Measurements from ENCODE around the gene EZH1.

Gene EZH1

DNA sequence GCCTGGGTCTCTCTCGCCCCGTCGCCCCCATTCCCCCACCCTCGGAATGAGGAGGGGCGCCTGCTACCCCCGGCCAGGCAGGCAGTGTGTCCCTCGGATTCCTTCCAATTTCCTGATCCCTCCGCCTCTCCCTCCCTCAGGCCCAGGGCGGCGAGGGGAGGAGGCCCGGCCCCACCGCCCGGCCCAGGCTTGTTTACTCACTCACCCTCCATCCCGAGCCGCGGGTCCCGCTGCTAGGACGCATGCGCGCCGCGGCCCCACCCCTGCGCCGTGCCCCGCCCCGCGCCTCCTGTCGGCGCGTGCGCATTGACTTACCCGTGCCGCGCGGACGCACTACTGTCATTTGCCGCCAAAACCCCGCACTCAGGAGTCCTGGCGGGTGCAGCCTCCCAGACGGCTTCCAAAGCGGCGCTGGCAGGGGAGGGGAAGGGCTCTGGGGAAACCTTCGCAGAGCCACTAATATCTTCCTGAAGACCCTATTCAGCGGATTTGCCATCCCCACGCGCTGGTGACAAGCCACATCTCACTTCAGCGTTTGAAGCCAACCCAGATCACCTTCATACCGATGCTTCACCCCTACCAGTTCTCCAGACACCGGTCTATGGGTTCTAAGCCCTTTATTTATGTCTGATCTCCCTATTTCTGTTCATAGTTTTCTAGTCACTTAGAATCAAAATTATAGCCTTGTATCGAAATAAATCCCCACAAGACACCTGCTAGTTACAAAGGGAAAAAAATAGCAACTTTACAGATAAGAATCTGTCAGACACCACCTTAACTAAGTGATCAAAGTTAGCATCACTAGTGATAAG lies at the start of gene EZH1:
TSS of gene EZH1 (minus strand) at position 235 of the 812 bp plus-strand sequence. CDS start 16,099 bp downstream, outside the sequence.
- DNase-seq, result peak; percentile 75 to 89 (median 78)

DNA sequence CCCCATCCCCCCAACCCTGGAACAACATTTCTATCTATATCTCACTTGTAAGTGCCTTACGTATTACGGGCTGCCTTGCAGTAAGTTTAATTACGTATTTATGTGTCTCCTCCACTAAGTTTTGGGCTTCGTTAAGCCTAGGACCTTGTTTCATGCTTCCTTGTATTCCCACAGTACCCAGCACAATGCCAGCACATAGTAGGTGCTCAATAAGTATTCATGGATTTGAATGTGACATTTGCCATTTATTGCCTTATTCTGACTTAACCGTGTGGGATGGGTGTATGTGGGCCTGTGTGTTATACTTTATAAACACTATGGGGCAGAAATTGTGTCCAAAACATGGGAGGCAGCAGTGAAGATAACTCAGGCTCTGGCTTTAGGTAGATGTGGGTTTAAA lies 47.7 kb upstream of the EZH1 start:
- no peak for DNase-seq

DNA sequence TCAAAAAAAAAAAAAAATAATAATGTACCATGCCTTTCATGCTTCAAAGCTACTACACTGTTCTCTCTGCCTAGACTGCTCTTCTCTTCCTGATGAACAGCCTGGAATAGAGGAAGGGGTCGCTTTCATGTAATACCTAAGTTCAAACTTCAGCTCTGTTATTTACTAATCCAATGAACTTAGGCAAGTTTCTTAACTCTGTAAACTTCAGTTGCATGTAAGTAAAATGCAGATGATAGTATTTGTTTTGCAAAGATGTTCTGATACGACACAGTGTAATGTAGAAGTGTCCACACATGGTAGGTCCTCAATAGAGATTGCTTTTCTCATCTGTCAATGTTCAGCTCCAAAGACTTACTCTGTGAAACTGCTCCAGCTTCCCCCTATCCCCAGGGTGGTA lies 47.1 kb upstream of the EZH1 start:
- DNase-seq, result no peak

DNA sequence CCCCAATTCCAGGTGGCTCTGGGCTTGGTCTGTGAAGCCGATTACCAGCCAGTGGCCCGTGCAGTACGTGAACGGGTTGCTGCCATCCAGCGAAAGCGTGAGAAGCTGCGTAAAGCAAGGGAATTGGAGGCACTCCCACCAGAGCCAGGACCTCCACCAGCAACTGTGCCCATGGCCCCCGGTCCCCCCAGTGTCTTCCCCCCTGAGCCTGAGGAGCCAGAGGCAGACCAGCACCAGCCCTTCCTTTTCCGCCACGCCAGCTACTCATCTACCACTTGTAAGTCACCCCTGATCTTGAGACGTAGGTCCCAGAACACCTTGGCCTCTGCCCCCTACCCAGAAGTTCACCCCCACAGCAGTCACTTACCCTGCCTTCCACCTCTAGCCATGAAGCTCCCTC lies 42.4 kb upstream of the EZH1 start:
- no peak for DNase-seq

DNA sequence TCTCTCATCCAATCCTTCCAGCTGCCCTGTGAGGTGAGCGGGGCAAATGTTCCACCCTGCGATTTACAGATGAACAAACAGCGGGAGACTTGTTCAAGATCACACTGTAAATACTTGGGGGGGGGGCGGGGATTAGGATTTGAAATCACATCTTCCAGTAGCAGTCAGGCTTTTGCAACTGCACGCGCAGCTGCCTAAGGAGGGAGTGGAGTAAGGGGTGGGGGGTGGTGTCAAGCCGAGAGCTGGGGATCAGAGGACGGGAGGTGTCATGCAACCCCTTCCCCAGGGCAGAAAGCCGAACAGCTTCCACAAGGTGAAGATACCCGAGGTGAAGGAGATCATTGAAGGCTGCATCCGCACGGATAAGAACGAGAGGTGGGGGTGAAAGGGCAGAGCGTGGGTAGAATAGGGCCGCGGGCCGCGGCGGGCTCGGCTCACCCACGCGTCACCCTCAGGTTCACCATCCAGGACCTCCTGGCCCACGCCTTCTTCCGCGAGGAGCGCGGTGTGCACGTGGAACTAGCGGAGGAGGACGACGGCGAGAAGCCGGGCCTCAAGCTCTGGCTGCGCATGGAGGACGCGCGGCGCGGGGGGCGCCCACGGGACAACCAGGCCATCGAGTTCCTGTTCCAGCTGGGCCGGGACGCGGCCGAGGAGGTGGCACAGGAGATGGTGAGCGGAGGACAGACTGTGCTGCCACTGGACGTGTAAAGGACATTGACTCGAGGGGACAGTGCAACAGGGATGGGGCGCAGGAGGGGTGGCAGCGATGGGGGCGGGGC lies 40.2 kb upstream of the EZH1 start:
- no peak for DNase-seq

DNA sequence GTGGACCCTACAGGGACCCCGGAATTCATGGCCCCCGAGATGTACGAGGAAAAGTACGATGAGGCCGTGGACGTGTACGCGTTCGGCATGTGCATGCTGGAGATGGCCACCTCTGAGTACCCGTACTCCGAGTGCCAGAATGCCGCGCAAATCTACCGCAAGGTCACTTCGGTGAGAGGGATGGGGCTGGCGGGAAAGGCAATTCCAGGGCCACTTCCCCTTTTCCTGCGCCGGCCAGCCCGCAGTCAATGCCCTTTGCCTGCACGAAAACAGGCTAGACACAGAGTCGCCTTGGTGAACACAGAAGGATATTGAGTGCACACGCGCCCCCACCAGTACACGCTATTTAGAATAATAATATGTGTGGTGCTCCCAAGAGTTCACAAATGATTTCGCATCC lies 39.6 kb upstream of the EZH1 start:
- DNase-seq, result no peak

DNA sequence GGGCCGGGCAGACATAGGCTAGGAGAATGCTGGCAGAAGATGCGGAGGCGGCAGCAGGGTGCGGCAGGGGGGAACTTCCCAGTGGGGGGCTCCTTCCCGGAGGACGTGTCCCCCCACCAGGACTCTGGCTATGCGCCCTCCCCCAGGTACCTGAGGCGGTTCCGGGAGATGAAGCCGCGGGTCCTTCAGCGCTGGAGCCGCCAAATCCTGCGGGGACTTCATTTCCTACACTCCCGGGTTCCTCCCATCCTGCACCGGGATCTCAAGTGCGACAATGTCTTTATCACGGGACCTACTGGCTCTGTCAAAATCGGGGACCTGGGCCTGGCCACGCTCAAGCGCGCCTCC lies 38.9 kb upstream of the EZH1 start:
- DNase-seq, result no peak

DNA sequence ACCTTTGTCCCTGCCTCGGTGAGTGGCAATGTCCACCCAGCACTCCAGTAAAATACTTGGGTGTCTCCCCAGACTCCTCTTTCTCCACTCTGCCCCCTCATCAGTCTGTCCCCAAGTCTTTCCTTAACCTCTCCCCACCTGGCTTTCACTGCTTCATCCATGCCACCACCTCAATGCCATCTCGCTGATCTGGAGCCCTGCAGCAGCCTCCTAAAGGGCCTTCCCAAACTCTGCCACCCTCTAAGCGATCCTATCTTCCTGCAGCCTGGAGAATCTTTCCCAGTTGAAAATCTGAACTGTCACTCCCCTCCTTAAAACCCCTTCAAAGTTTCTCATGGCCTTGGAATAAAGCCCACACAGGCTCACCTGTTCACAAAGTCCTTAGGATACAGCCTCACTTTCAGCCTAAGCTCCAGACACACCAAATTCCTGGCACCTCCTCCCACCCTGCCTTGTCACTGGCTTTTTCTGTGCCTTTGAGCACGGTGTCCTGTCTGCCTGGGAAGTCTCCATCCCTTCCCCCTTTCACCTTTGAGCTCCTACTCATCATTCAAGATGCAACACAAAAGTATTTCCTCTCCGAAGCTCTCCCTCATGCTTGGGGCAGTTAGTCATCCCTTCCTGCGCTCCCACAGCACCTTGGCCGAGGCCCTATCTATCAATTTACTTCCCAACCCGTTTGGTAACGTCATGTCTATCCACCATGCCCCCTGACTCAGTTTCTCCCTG lies 38.4 kb upstream of the EZH1 start:
- DNase-seq, result no peak

DNA sequence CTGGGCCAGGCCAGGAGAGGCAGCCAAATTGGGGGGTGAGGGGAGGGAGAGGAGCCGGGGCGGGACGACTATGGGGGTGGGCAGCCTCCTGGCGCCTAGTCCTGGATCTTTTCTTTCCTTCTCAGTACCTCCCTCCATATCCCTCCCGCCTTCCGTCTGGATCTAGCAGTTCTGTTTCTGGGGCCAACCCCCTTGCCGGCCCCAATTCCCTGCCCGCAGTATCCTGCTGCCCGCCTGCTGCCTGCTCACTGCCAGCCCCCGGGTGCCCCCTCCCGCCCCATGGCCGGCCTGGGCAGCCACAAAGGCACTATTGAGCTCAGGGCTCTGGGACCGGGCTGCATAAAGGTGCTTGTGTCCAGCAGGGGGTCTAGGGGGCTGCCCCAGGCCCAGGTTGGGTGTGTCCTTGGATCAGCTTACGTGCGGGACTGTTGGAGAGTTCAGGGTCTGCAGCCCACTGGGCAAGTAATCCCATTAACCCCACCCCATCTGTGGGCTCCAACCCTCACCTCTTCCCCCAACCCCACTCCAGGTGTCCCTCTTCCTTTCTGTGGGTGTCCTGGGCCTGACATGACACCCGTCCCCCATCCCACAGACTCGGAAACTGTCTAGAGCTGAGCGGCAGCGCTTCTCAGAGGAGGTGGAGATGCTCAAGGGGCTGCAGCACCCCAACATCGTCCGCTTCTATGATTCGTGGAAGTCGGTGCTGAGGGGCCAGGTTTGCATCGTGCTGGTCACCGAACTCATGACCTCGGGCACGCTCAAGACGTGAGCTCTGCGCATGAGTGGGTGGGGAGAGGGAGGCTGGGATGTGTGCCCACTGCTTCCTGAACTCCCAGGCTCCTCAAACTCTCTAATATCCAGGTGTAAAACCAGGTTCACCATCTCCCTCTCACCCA lies 37.6 kb upstream of the EZH1 start:
- DNase-seq, result no peak

DNA sequence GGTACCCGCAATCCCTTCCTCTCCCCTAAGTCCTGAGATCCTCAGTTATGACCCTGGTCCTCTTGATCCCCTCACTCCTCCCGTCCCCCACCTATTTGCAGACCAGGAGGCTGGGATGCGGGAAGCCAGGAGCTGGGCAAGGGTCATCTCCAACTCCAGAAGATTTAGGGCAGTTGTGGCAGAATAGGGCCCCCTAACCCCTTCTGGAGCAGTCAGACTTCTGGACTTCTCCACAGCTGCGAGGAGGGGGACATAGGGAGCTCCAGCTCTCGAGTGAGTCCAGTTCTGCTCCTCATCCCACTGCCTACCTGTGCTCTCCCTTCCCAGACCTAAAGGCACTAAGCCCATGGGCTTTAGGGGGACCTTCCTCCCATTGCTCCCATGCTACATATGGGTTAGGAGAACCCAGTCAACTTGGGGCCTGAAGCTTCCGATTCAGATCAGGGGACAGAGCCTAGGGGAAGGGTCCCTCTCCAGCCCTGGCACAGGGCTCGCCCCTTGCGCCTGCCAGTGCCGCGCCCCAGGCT lies 36.9 kb upstream of the EZH1 start:
- DNase-seq, result no peak

DNA sequence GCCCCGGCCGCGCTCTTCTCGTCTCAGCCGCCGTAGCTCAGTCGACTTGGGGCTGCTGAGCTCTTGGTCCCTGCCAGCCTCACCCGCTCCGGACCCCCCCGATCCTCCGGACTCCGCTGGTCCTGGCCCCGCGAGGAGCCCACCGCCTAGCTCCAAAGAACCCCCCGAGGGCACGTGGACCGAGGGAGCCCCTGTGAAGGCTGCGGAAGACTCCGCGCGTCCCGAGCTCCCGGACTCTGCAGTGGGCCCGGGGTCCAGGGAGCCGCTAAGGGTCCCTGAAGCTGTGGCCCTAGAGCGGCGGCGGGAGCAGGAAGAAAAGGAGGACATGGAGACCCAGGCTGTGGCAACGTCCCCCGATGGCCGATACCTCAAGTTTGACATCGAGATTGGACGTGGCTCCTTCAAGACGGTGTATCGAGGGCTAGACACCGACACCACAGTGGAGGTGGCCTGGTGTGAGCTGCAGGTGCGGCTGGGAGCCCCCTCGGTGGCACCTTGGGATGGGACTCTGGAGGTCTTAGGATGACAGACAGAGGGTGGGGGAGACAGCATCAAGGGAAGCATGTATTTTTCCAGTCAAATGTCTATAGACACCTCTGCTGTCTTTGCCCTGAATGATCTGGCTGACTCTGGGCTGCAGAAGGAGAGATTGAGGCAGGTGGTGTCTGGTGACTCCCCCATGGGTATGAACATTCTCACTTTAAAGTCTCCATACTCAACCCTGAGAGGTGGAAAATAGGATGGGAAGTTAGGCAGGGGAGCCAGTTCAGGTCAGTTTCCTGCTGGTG lies 36.2 kb upstream of the EZH1 start:
- no peak for DNase-seq

DNA sequence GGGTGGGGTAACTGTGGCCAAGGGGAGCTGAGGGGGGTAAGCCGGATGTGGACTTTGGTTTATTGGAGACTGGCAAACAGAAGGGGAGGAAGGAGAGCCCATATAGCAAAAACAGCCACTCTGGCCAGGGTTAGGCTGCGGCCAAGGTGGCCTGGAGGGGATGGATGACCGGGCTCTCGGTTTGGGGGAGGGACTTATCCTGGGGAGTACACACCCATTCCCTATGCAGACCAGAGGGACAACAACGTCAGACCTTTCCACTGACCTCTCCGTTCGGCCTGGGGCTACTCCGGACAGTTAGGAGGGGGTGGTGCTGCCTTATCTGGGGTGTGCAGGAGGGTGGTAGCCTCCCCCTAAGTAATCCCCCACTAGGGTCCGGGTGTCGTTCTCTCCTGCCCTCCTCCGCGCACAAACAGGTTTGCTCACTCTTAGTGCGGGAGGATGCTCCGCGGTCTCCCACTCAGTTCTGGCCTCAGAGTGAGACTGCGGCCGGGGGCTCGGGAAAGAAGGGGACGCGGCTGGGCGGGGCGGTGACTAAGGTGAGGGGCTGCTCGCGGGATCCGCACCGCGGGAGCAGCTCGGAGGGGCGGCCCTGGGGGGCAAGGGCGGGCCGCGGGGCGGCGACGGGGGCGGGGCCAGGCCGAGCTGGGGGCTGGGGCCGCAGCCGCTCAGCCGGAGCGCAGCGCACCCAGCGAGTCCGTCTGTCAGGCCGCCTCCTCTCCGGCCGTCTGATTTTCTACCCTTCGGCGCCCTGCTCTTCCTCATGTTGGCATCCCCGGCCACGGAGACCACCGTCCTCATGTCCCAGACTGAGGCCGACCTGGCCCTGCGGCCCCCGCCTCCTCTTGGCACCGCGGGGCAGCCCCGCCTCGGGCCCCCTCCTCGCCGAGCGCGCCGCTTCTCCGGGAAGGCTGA lies 35.4 kb upstream of the EZH1 start, which contains the start of gene WNK4:
TSS of gene WNK4 (plus strand) at position 675 of the 915 bp plus-strand sequence. CDS start at position 764, 89 bp downstream.
- DNase-seq, result no peak

DNA sequence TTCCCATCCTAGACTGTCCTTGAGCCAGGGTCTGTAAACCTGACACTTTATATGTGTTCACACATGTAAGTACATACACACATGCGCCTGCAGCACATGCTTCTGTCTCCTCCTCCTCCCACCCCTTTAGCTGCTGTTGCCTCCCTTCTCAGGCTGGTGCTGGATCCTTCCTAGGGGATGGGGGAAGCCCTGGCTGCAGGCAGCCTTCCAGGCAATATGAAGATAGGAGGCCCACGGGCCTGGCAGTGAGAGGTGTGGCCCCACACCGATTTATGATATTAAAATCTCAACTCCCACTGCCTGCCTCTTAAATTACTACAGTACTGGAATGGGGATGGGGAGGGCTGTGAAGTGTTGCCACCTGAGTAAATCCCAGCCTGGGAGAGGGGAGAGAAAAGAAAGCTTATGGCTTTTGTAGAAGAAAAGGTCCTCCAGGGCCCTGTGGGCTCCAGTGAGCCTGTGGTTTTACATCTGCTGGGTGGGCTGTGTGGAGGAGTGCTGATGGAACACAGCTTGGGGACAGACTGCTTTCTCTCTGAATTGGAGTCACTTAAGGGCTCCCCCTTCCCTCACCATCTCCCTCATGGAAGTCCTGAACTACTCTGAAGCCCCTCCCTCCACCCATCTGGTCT lies 34.6 kb upstream of the EZH1 start:
- DNase-seq, result no peak

DNA sequence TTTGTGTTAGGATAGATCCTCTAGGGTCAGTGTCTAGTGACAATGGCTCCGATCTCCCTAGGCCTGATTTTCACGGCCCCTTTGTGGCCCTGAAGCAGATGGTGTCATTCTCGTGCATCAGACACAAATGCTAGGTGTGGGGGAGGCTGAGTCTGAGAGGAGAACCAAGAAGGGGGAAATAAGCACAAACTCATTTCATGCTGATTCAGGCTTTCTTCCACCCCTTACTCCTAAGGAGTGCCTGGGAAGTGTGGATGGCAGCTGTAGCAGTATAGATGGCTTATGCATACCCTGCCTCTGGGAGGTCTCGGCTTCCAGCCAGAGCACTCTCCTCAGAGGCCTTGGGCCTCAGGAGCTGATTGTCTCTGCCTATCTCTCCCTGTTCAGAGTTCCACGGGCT lies 33.7 kb upstream of the EZH1 start:
- DNase-seq, result no peak

DNA sequence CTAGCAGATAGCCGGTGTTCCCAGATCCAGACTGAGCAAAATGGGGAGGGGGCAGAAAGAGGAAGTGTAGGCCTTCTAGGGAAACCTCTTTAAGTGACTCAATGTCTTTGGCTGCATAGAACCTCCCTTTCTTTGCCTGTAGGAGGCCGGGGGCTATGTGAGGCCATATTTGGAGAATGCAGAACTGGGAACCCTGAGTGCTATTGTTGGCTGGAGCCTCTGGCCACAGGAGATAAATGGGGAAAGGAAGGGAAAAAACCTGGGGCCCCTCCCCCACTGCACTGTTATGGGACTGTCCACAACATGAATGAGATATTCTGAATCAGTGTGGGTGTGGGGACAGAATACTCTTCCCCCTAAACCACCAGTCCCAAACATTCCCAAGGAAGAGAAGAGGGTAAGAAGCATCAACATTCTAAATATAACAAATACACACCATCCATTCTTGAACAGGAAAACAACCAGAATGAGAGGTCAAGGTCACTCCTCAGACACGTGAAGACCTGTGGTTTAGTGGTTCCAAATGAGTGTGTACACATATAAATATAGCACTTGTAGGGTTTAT lies 30.8 kb upstream of the EZH1 start:
- DNase-seq, result no peak

DNA sequence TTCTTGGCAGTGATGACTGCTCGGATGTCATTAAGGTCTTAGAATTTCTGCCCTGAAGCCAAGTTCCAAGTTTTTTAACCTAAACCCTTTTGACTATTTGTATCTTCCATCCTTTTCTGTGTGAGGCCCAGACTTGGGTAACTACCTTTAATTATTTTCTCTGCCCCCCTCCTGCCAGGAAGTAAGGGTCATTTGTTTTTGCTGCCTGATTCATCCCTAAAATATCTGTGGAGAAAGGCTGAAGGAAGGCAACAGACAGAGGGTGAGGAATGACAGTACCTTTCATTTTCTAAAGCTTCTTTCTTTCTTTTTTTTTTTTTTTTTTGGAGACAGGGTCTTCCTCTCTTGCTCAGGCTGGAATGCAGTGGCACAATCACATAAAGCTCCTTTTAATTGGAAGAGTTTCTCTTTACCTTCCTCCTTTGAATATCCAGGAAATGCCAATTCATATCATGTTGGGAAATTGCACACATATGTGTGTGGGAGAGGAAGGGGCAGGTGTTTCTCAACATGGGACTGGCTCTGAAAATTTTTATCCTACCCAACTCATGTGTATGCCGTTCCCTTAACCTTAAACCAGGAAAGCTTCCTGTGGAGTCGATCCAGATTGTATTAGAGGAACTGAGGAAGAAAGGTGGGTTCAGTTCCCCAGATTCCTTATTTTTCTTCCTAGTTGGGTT lies 29.4 kb upstream of the EZH1 start:
- DNase-seq, result no peak

DNA sequence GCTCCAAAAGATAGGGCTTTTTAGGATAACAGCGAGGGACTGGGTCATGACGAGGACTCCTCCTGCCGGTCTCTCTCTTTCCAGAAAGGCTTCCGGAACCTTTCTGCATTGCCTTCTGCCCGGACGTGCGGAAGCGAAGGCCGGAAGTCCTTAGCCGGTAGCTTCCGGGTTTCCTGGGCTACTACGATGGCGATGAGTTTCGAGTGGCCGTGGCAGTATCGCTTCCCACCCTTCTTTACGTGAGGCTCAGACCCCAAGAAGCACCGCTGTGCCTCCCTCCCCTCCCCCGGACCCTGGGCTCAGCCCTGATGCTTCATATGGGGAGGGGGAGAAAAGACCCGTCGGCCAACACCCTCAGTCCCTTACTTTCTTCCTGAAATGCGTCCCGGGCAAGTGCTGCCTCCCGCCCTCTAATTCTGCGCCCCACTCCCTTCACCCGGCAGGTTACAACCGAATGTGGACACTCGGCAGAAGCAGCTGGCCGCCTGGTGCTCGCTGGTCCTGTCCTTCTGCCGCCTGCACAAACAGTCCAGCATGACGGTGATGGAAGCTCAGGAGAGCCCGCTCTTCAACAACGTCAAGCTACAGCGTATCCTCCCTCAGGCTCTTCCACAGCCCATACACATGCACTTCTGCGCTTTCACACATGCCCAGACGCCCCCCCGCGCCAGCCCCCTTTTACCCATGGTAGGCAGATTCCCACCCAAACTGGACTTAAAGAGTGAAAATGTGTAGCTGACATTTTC lies 28.6 kb upstream of the EZH1 start, which contains the start of gene VPS25:
TSS of gene VPS25 (plus strand) at position 160 of the 746 bp plus-strand sequence. CDS start at position 187, 27 bp downstream.
- DNase-seq, result peak; percentile 29 to 63 (median 46)

DNA sequence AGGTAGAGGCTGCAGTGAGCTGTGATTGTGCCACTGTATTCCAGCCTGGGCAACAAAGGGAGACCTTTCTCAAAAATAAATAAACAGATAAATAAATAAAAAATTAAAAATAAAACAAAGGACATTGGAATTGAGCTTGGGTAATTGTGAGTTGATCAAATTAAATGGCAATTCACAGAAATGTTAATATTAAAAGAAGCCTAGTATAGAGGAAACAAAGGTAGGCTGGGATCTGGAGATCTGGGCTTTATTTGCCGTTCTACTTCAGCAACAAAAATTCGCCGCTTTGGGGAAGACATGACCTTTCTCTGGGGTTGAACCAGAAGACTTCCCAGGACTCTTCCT lies 28.1 kb upstream of the EZH1 start:
- no peak for DNase-seq
